ENCODE data around the gene NCOA1.

NCOA1 gene

GRCh38 chr2:24496959-24497358, 5.9 kb downstream of the NCOA1 start:
- Histone ChIP-seq H3K27ac (ENCODE audit: extremely low read depth, low read depth, low read length) (no peak overlapping the region), H3K4me1 (ENCODE audit: control insufficient read depth, insufficient read depth, low read length) (peaks cover 28% of the 10 kb centered on the region), H3K9me3 (ENCODE audit: control insufficient read depth, insufficient read depth, low read depth, low read length) (no peaks in the 10 kb centered on the region), H3K36me3 (ENCODE audit: control insufficient read depth in 2 of 2, insufficient read depth in 1 of 2, low read length in 2 of 2) (no peaks in the 10 kb centered on the region), H3K4me3 (ENCODE audit: low read depth, low read length) (no peak overlapping the region)
- TF ChIP-seq ZNF670 (tag by site-specific recombination; IDR thresholded peaks at IDR 0.05; ENCODE audit: low read depth) = no peak
- TF ChIP-seq ZNF521 (tag by site-specific recombination; IDR thresholded peaks at IDR 0.05) = no peak
- TF ChIP-seq ZNF837 (tag by site-specific recombination; IDR thresholded peaks at IDR 0.05) = no peak
- TF ChIP-seq ZNF26 (tag by site-specific recombination; IDR thresholded peaks at IDR 0.05) = no peak
- no peak for TF ChIP-seq ZNF585B (tag by site-specific recombination; IDR thresholded peaks at IDR 0.05)
- no peak for TF ChIP-seq ZEB2 (tag by site-specific recombination; IDR thresholded peaks at IDR 0.05)
- no peak for TF ChIP-seq ZNF610 (tag by site-specific recombination; IDR thresholded peaks at IDR 0.05; ENCODE audit: borderline replicate concordance)
- TF ChIP-seq INSM2 (tag by site-specific recombination; IDR thresholded peaks at IDR 0.05) = no peak
- TF ChIP-seq ZNF426 (tag by site-specific recombination; IDR thresholded peaks at IDR 0.05) = no peak
- TF ChIP-seq ZBTB1 (tag by site-specific recombination; IDR thresholded peaks at IDR 0.05) = no peak
- TF ChIP-seq ZNF513 (tag by site-specific recombination; IDR thresholded peaks at IDR 0.05) = no peak
- TF ChIP-seq SP7 (tag by site-specific recombination; IDR thresholded peaks at IDR 0.05) = no peak
- TF ChIP-seq ZNF10 (tag by site-specific recombination; IDR thresholded peaks at IDR 0.05) = no peak
- TF ChIP-seq ZNF133 (tag by site-specific recombination; IDR thresholded peaks at IDR 0.05) = no peak
- no peak for TF ChIP-seq ZNF830 (tag by site-specific recombination; IDR thresholded peaks at IDR 0.05; ENCODE audit: low read depth)
- TF ChIP-seq WT1 (tag by site-specific recombination; IDR thresholded peaks at IDR 0.05) = no peak
- TF ChIP-seq ZNF341 (tag by site-specific recombination; IDR thresholded peaks at IDR 0.05; ENCODE audit: low read depth) = no peak
- no peak for TF ChIP-seq ZSCAN16 (tag by site-specific recombination; IDR thresholded peaks at IDR 0.05)
- no peak for TF ChIP-seq ZBTB48 (tag by site-specific recombination; IDR thresholded peaks at IDR 0.05)
- CTCF ChIA-PET = interaction anchor here (0.5 to 2.1 kb wide), 3 partner anchors 19 to 115 kb away, joined by 3 to 5 read pairs (median 4); no protein-coding TSS in a partner anchor
- POLR2A ChIA-PET = no interaction called here

- POLR2A ChIA-PET = no interaction called here
- H3K9me3 ChIP-seq (ENCODE audit: control insufficient read depth, insufficient read depth, low read depth, low read length) = no peaks in the 10 kb centered on the region
- no peak overlapping the region for H3K4me3 ChIP-seq (ENCODE audit: low read depth, low read length)
- H3K4me1 ChIP-seq (ENCODE audit: control insufficient read depth, insufficient read depth, low read length) = peaks cover 24% of the 10 kb centered on the region
- H3K27ac ChIP-seq (ENCODE audit: extremely low read depth, low read depth, low read length) = no peak overlapping the region
- CTCF ChIA-PET = interaction anchor here (0.6 kb wide), 1 partner anchor 293 kb away, joined by 3 read pairs; no protein-coding TSS in a partner anchor
- H3K36me3 ChIP-seq (ENCODE audit: control insufficient read depth in 2 of 2, insufficient read depth in 1 of 2, low read length in 2 of 2) = no peaks in the 10 kb centered on the region
- no peak for TF ChIP-seq YY1 (tag by site-specific recombination; IDR thresholded peaks at IDR 0.05)
- no peak for TF ChIP-seq ZNF449 (tag by site-specific recombination; IDR thresholded peaks at IDR 0.05)
- no peak for TF ChIP-seq ZBTB26 (tag by site-specific recombination; optimal IDR thresholded peaks at IDR 0.05)
- no peak for TF ChIP-seq ZNF747 (tag by site-specific recombination; IDR thresholded peaks at IDR 0.05)
- no peak for TF ChIP-seq GFI1B (tag by site-specific recombination; IDR thresholded peaks at IDR 0.05)
- no peak for TF ChIP-seq PRDM10 (tag by site-specific recombination; IDR thresholded peaks at IDR 0.05)
Observed at GRCh38 chr2:24497685-24498084, 6.6 kb downstream of the NCOA1 start.
